Activated CD4-positive, CD25-positive, alpha-beta regulatory T cell treated with anti-CD3 and anti-CD28 coated beads, Interleukin-2, amount 50 U/mL, for 16 hours (primary cell): ENCODE measurements around the gene FER.
"Not testable (repeated sequence)": the region's sequence is repeated elsewhere in the genome, so short reads cannot be mapped to it uniquely, and the experiment has no call there.

Experiments used
- DNase-seq: peaks from one replicate; pipeline ENCODE4 v3.0.0-alpha.2; 2020; ENCODE audit warnings: low read depth, low spot score

The FER gene

GRCh38 chr5:108747774-108748400 is at the start of gene FER:
TSS of gene FER (plus strand) at chr5:108747897. CDS start at chr5:108798183, 50,286 bp downstream.
- DNase-seq, result peak; percentile 8

- DNase-seq, result not testable (repeated sequence)
These were observed 47.3 kb upstream of the FER start for GRCh38 chr5:108700388-108700787.

DNA sequence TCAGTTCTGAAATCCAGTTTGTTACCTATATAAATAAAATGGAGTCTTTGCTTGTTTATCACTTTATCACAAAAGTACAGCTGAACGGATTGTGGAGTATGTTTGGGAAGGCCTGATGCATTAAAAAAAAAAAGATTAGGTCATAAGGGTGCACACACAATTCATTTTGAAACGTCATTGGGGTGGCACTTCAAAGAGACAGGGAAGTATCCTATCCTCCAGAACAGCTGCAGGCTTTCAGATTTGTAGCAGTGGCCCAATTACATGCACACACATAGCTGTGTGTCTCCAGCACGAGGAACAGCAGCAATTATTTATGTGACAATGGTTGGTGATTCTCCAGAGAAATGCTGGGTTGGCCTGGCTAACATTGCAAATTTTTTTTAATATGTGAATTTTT is 46.8 kb upstream of the FER start:
- no peak for DNase-seq

DNA sequence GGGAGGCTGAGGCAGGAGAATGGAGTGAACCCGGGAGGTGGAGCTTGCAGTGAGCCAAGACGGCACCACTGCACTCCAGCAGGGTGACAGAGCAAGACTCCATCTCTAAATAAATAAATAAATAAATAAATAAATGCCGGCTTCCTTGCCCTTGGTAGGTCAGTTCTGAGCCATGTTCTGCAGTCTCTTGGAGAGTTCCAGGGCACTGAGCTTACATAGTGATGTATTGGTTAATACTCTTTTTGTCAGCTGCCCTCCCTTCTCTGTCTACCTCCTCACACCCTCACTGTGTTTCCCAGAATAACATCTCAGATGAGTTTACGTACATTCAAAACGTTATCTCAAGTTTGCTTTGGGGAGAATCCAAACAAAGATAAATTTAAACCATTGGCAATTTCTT is 45.2 kb upstream of the FER start:
- DNase-seq, result no peak

GRCh38 chr5:108703313-108703712 is 44.4 kb upstream of the FER start:
- no peak for DNase-seq

DNA sequence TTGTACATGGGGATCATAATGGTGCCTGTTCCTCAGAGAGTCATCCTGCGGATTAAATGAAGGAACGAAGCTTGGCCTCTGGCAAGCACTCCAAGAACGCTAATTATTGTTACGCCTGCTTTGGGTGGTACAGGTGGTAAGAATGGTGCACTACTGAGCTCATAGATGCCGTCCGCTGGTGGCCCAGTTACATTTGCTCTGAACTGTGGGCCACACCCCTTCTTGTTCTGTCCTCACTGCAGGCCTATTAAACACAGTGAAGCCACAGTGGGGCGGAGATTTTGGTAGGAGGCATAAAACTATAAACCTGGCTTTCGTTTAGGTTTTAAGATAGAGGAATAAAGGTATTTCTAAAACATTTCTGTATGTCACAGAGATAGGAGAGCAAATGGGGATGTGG is 40.6 kb upstream of the FER start:
- no peak for DNase-seq

DNA sequence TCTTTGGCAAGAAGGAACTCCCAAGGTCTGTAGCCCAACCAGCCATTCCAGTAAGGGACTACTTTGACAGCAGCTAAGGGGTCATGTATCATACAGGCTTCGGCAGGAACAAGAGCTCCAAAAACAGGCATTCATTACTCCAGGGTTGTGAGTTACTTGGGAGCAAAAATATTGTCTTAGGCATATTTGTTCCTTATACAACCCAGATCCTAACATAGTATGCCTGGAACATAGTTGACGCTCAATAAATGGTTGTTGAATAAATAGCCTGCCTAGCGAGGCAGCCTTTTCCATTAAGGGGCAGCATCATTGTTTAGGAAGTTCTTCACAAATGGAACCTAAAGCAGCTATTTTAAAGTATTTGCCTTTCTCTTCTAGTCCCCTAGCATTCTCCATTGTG is 35.8 kb upstream of the FER start:
- DNase-seq, result no peak

- no peak for DNase-seq
These were observed 32.3 kb upstream of the FER start for GRCh38 chr5:108715408-108715807.

DNA sequence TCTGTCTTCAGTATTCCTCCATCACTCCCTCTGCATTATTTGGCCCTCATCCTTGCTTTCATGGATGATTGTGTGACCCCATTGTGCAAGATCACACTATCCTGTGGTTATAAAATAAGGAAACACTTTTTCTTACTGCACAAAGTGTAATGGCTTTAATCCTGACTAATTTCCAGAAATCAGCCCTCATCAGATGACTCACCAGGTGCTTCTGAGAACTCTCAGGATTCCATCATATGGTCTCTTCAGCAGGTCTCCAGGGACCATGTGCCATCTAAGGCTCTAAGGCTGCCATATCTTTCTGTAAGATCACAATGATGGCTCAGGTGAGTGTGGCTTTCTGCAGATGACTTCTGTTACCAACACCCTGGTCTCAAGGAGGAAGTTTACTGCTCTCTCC is 27.3 kb upstream of the FER start:
- DNase-seq, result no peak

- DNase-seq, result no peak
These were observed 21.1 kb upstream of the FER start for GRCh38 chr5:108726446-108727235.

GRCh38 chr5:108727236-108727650 is 20.5 kb upstream of the FER start:
- DNase-seq, result no peak

DNA sequence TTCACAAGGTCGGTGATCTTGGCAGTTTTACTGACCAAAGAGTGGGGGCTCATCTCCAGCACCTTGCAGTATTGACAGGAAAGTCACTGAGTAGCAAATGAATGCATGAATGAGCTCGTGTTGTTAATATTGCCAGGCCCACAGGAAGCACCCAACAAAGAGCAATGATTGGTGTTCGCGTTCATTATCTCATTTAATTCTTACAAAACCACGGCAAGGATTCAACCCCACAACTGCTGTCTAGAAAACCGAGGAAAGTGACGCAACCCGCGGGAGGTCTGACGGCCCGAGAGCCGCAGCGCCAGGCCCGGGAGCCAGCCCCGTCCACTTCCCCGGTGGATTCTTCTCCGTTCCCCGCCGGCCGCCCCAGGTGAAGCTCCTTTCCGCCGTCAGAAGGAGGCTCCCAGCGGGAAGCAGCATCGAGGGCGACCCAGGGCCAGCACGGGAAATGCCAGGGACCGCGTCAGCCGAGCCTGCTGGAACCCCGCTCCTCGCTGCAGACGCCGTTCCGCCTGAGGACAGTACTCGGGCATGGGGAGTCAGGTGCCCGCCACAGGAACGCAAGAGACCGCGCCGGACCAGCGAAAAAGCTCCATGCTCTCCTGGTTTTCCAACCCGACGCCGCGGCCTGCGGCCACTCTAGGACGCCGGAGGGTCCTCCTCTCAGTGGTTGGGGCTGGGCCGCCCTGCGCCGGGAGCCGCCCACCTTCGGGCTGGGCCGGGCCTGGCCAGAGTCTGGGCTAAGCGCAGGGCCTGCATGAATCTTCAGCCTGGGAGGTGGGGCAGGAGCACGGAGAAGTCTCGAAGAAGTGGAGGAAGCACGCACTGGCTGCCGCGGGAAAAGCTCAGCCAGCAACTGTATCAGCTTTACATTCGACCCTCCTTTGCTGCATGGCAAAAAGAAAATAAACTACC is 19.8 kb upstream of the FER start:
- peak; percentile 2 for DNase-seq

DNA sequence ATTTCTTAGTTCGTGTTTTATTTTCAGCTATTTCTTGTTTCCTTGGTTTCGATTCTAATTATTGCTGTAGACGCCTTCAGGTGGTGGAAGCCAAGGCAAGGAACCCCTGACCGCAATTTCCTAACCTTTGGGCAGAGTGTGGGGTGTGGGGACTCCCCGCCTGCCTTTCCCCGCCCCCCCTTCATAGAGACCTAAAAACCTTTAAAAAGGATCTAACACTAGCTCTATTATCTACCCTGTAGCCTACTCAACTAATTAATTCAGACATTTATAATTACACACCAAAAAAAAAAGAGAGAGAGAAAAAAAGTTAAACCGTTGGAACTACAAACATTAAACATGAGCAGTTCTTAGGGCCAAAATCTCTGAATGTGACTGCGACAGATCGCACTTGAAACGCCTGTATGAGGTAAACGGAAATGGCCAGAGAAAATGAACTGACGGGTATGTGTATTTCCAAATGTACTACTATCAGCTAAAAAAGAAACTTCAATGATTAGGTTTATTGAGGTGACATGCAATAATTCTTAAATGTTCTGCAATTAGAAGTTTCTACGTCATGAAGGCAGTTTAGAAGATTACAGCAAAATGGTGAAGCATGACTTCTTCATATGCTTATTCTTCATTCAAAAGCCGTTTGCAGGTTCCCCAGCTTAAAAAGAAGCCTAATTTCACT is 19.0 kb upstream of the FER start:
- DNase-seq, result peak; percentile 21

DNA sequence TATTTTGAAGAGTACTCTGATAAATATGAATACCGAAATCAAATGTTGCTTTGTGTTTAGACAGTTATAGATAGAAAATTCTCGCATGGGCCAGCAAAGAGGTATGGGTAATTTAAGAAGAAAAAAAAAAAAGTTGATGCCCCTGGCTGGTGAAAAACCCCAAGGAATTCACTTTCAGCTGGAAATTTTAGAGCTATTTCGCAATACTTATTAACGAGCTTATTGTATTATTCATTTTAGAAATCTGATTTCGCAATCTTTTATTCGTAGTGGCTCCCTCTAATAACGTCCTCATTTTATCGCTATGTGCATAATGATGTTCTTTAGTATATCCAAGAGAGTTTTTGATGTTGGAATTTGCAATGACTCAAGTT is 18.5 kb upstream of the FER start:
- no peak for DNase-seq

DNA sequence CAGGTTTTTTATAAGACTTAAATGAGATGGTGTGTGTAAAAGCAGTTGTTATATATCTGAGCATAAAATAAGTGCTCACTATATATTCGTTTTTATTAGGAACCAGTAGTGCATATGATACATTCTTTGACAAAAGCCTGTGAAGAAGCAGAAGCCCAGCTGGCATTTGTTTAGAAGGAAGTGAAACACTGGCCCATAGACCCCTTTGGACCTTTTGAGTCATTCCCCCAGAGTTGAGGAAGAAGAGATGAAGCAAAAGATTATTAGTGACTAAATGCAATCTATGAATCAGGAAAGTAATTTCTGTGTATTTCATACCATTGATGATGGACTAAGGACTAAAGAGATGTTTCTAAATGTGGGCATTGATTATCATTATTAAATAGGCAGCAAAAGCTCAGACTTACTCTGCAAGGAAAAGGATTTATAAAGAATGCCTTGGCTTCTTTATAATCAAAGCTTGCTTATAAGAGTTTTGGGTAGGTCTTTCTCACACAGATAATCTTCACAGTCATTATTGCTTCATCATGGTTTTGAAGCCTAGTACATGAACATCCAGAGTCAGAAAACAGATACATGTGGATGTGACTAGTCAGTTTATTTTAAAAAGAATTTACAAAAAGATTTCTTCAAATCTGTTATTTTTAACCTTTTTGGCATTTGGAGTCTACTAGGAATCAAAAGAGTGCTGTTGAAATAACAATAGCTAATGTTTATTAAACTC is 16.9 kb upstream of the FER start:
- DNase-seq, result no peak

- no peak for DNase-seq
These were observed 11.9 kb upstream of the FER start for GRCh38 chr5:108735790-108736189.

GRCh38 chr5:108736855-108737254 is 10.8 kb upstream of the FER start:
- no peak for DNase-seq

DNA sequence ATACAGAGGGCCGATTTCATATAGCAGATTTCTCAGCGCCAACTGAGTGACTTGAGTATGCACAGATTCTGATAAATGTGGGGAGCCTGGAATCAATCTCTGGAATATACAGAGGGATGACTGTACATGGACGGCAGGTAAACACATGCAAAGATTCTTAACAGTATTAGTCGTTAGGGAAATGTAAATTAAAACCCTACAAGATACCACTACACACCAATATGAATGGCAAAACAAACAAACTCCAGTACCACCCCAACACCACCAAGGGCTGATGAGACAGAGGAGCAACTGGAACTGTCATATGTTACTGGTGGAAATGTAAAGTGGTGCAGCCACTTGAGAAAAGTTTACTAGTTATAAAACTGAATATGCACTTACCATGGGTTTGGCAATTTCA is 8.3 kb upstream of the FER start:
- no peak for DNase-seq

DNA sequence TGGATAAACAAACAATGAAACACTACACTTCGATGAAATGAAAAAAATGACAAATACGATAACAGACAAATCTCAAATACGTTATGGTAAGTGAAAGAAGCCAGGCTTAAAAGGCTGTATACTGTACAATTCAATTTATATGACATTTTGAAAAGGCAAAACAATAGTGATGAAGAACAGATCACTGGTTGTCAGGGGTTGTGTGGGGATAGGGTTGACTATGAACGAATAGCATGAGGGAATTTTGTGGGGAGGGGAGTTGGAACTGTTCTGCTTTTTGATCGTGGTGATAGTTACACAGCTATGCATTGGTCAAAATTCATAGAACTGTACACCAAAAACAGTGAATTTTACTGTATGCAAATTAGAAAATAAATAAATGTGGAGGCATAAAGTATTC is 7.8 kb upstream of the FER start:
- no peak for DNase-seq

DNA sequence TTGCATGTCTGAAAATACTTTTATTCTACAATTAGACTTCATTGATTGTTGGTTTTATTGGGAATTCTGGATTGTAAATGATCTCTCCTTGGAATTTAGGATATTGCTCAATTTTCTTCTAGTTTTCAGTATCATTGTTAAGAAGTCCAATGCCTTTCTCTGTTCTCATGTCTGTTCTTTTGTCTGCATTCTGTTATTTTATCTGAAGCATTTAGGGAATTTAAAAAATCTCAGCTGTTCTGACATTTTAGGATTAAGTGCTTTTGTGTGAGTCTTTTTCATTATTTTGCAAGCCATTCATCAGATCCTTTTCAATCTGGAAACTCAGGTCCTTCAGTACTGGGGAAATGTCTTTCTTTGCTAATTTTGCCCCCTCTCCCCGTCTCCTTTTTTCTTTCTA is 4.4 kb upstream of the FER start:
- no peak for DNase-seq

- no peak for DNase-seq
These were observed 3.9 kb upstream of the FER start for GRCh38 chr5:108743846-108744245.
